K562 (cell line): ENCODE data around the gene NPTXR. TPM values are rescaled to one million over a fixed set of nuclear protein-coding genes. Genes with fewer than 3 reads are reported as not detected.
A peak's percentile ranks its signal among the peaks of the same experiment; 100 is the strongest.

ENCODE experiments used
- CBX8 ChIP-seq: fragments of 200-600 bp; sonication (generic); IDR thresholded peaks from 2 replicates; pipeline ENCODE4 v1.6.1; 2012; ENCODE audit warnings: borderline replicate concordance, mixed run types, low read depth, mild to moderate bottlenecking, moderate library complexity, mixed read lengths, low read length, control low read depth, inconsistent platforms; ENCODE audit not compliant: poor library complexity, severe bottlenecking; ENCODE audit errors: extremely low read depth
- CHD4 ChIP-seq: fragments of 200-600 bp; sonication (generic); IDR thresholded peaks from 3 replicates; pipeline ENCODE4 v1.6.1; 2012; ENCODE audit warnings: low read depth, mild to moderate bottlenecking, mixed read lengths, low read length, inconsistent platforms; ENCODE audit not compliant: insufficient read depth, insufficient replicate concordance, poor library complexity, severe bottlenecking
- CREB5 ChIP-seq: fragments of 250-450 bp; sonication (Bioruptor Pico); IDR thresholded peaks from 2 replicates; pipeline ENCODE4 v1.5.0; 2020; ENCODE audit warnings: mild to moderate bottlenecking
- HSF4 ChIP-seq: fragments of 250-450 bp; sonication (Bioruptor Pico); IDR thresholded peaks from 2 replicates; pipeline ENCODE4 v2.1.2; 2022; ENCODE audit warnings: mild to moderate bottlenecking, moderate library complexity, borderline replicate concordance
- KAT2B ChIP-seq: IDR thresholded peaks from one replicate; pipeline ENCODE4 v1.6.1; 2012; ENCODE audit warnings: low read depth, mild to moderate bottlenecking, control low read depth, inconsistent platforms, low read length, moderate library complexity
- KDM1A ChIP-seq, 2 experiments: fragments of 450-650 bp; IDR thresholded peaks; 2 replicates each; pipeline ENCODE4 v1.6.1; 2016; ENCODE audit warnings: mild to moderate bottlenecking in 2 of 2
- KLF6 ChIP-seq: fragments of 250-450 bp; sonication (Bioruptor Pico); IDR thresholded peaks from 2 replicates; pipeline ENCODE4 v1.4.0; 2020; ENCODE audit warnings: mild to moderate bottlenecking, moderate library complexity, borderline replicate concordance
- MEF2D ChIP-seq: conservative IDR thresholded peaks from 2 replicates; pipeline ENCODE4 v1.6.1; 2016; ENCODE audit warnings: low read depth, missing genetic modification characterization, missing compliant biosample characterization
- NRF1 ChIP-seq, 2 experiments: fragments of 450-650 bp; IDR thresholded peaks in 1 of 2; conservative IDR thresholded peaks in 1 of 2; 2 replicates each; pipeline ENCODE4 v1.6.1; 2014; ENCODE audit warnings: mild to moderate bottlenecking in 2 of 2
- PKNOX1 ChIP-seq: fragments of 450-650 bp; IDR thresholded peaks from 2 replicates; pipeline ENCODE4 v1.6.1; 2016
- POLR2B ChIP-seq: fragments of 450-650 bp; IDR thresholded peaks from 2 replicates; pipeline ENCODE4 v1.6.1; 2018; ENCODE audit warnings: low read depth; ENCODE audit not compliant: partially characterized antibody
- RBM17 ChIP-seq: fragments of 200-400 bp; formaldehyde crosslinking; IDR thresholded peaks from 2 replicates; pipeline ENCODE4 v1.6.1; 2017; ENCODE audit warnings: low read depth, mild to moderate bottlenecking, low read length, borderline replicate concordance
- SMAD4 ChIP-seq: fragments of 250-450 bp; sonication (Bioruptor Pico); conservative IDR thresholded peaks from 2 replicates; pipeline ENCODE4 v1.8.0; 2021; ENCODE audit warnings: inconsistent platforms, mild to moderate bottlenecking, moderate library complexity
- SMARCB1 ChIP-seq: IDR thresholded peaks from 2 replicates; pipeline ENCODE4 v1.6.1; 2011; ENCODE audit warnings: improper control_type of control experiment, low read depth; ENCODE audit not compliant: insufficient read length
- SNIP1 ChIP-seq: fragments of 450-650 bp; IDR thresholded peaks from 2 replicates; pipeline ENCODE4 v1.7.1; 2017; ENCODE audit warnings: low read depth, mild to moderate bottlenecking
- SREBF2 ChIP-seq: sonication (generic); formaldehyde crosslinking; IDR thresholded peaks from 2 replicates; pipeline ENCODE4 v1.4.0; 2020; ENCODE audit warnings: mild to moderate bottlenecking, missing genetic modification reagents
- SRSF3 ChIP-seq: fragments of 200-400 bp; formaldehyde crosslinking; IDR thresholded peaks from 2 replicates; pipeline ENCODE4 v1.6.1; 2016; ENCODE audit warnings: mild to moderate bottlenecking, low read length, moderate library complexity; ENCODE audit not compliant: insufficient read depth
- STAT5B ChIP-seq: fragments of 250-450 bp; sonication (Bioruptor Pico); IDR thresholded peaks from 2 replicates; pipeline ENCODE4 v1.8.0; 2021; ENCODE audit warnings: mild to moderate bottlenecking, inconsistent platforms
- ZFP36 ChIP-seq: fragments of 150-350 bp; IDR thresholded peaks from 2 replicates; pipeline ENCODE4 v1.6.1; 2018; ENCODE audit warnings: low read length, low read depth; ENCODE audit not compliant: partially characterized antibody
- polyA plus RNA-seq, 8 experiments: library from polyadenylated mRNA; depleted of rRNA in 4 of 8; stranded (reverse) in 5 of 8; unstranded in 3 of 8; fragments of >200 nt; fragmentation: Nextera tagmentation in 2 of 8; fragmentation: Illumina TruSeq in 1 of 8; extraction: Ambion mirVana in 2 of 8; extraction: Trizol in 1 of 8; gene quantifications; 2 replicates each; pipeline versions ENCODE4 v1.2.1 to v1.2.3, GENCODE V29; 2011 to 2014; ENCODE audit warnings: inconsistent platforms in 1 of 8, missing spikeins in 1 of 8
- total RNA-seq, 7 experiments: library from RNA; depleted of rRNA in 6 of 7; stranded (reverse); fragments of >200 nt in 6 of 7; fragmentation: Illumina TruSeq in 2 of 7; extraction: Trizol in 2 of 7; gene quantifications; 2 replicates each; pipeline versions ENCODE4 v1.2.1 to v1.2.3, GENCODE V29; 2011 to 2021; ENCODE audit warnings: low replicate concordance in 1 of 7

Gene NPTXR
- total and polyA plus RNA-seq, 9 of the 15 experiments (the other 6 are each of a cell fraction or from before 2014, with no cell fraction given) = 0.01 to 3.1 (median 1.1) TPM

- TF ChIP-seq KAT2B = no peak
- peak; percentile 21 for TF ChIP-seq ZFP36
- TF ChIP-seq HSF4 (CRISPR knock-in tag) = no peak
- no peak for TF ChIP-seq SMARCB1
- no peak for TF ChIP-seq CHD4
- TF ChIP-seq CREB5 (CRISPR knock-in tag) = no peak
- TF ChIP-seq SREBF2 = no peak
- TF ChIP-seq RBM17 = no peak
- TF ChIP-seq MEF2D (tag) = no peak
- TF ChIP-seq NRF1 (conservative IDR thresholded peaks at IDR 0.05 in 1 of 2, IDR thresholded peaks at IDR 0.05 in 1 of 2) = no peak
- TF ChIP-seq POLR2B = no peak
- no peak for TF ChIP-seq SRSF3
- no peak for TF ChIP-seq STAT5B (CRISPR knock-in tag)
- TF ChIP-seq CBX8 = no peak
- TF ChIP-seq PKNOX1 = peak; percentile 59
- no peak for TF ChIP-seq SMAD4 (CRISPR knock-in tag)
- TF ChIP-seq KLF6 (CRISPR knock-in tag) = no peak
- peak; percentile 82 to 83; a peak in 3 of 4 replicates for TF ChIP-seq KDM1A (IDR thresholded peaks at IDR 0.05)
- TF ChIP-seq SNIP1 = no peak
Measured at GRCh38 chr22:38873469-38874411, 29.9 kb upstream of the NPTXR start (continued).
